ENCODE results near the gene CNTN4.

CNTN4 gene

DNA sequence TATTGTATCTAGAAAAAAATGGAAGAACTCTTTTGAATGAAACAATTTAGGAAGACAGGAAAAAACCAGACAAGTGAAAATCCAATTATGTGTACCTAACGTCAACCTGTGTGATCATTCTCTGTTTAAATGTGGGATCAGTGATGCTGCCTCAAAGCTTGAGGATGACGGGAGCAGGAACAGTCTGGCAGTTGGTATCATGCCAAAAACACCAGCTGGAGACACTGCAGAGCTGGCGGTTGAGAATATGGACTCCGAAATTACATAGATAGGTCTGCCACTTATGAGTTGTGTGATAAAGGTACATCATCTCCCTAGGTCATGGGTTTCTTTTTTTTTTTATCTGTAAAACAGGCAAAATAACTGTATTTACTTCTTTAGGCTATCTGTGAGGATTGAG is 480.5 kb downstream of the CNTN4 start:
- no peak for DNase-seq (ENCODE audit: low read depth, low spot score)

- no peak for DNase-seq (ENCODE audit: low read depth, low spot score)
Measured at GRCh38 chr3:2583046-2583445, 484.4 kb downstream of the CNTN4 start.

- DNase-seq (ENCODE audit: low read depth, low spot score): no peak
Measured at GRCh38 chr3:2589336-2589969, 490.8 kb downstream of the CNTN4 start.

- no peak for DNase-seq (ENCODE audit: low read depth, low spot score)
Measured at GRCh38 chr3:2595486-2595885, 496.8 kb downstream of the CNTN4 start.

DNA sequence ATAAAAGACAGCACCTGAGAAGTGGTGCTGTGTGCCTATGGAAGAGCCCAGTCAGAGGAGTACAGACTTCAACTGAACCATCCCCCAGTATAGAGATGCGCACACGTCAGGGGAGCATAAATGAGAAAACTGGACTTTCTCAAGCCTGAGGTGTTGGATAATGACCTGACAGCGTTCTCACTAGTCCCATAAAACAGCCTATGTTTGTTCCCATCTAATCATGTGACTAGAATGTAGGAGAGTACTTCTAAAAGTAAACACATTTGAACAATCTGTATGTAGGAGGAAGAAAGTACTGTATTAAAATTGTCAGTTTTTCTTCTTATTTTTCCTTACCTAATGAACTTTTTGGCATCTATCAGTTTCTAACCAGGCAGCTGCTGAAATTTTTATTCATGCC is 498.9 kb downstream of the CNTN4 start:
- DNase-seq (ENCODE audit: low read depth, low spot score): no peak

DNA sequence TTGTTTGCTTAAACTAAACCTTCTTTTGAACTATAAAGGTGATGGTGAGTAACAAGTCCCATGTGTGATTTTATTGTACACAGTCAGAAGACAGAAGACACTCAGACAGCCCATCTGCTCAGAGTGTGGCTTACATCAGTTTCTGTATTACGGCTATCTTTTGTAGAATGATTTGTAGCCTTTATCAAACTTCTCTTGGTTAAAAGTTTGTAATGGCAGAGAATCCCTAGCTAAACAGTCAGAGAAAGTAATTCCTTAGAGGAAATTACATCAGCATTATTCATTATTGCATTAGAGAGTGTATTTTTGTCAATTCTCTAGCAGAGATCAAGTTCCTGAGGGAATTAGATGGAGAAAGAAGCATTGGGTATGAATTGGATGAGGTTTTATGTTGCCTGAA is 500.8 kb downstream of the CNTN4 start:
- DNase-seq (ENCODE audit: low read depth, low spot score): no peak

- no peak for DNase-seq (ENCODE audit: low read depth, low spot score)
Measured at GRCh38 chr3:2603692-2604289, 505.1 kb downstream of the CNTN4 start.

- DNase-seq (ENCODE audit: low read depth, low spot score): no peak
Measured at GRCh38 chr3:2614578-2614977, 515.9 kb downstream of the CNTN4 start.

DNA sequence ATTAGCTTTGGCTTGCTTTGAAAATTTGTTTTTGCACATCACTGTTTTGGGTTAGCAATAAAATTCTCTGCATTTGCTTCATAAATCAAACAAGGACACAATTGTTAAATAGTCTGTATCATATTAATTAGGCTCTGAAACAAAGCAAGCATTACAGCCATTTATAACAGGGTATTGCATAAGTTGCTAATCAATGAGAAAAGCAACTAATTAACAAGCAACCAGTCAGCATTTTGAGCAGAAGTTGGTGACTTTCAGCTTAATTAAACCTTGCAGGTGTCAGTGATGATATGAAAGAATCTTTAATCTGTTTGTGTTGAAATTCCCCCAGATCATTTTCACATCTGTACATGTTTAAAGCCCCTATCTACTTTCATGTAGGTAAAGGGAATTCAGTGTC is 516.4 kb downstream of the CNTN4 start:
- no peak for DNase-seq (ENCODE audit: low read depth, low spot score)

DNA sequence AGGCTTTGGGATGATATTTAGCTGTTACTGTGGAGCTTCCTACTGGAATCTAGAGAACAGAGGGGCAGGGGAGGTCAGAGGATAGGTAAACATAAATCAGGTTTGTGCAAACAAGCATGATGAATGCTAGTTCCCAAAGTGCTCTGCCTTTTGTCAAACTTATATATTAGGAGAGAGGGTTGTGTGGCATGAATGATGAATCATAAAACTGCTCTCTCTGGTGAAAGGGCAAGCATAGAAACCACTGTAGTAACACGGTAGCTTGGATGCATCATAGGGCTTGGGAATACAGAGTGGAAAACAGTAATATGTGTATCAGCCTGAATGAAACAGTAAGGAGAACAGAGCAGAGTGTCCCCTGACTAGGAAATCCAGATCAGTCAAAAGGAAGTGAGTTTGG is 524.8 kb downstream of the CNTN4 start:
- DNase-seq (ENCODE audit: low read depth, low spot score): no peak

DNA sequence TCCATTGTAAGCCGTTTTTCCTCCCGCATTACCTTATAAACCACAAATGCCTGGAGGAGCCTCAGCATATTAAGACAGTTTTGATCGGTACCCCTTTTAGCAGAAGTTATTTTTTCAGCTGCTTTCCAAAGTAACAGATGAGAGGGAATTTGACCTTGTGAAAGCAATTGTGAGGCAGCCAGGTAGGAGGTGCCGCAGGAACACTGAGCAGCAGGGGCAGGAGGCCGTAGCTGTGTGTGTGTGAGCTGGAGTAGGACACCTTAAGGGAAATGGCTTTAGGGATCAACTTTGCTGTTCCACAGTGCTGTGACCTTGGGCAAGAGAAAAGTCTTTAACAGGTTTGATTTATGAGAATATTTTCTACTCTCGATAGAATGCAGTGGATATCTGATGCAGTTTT is 529.5 kb downstream of the CNTN4 start:
- DNase-seq (ENCODE audit: low read depth, low spot score): no peak

GRCh38 chr3:2635511-2635910 is 536.8 kb downstream of the CNTN4 start:
- no peak for DNase-seq (ENCODE audit: low read depth, low spot score)

DNA sequence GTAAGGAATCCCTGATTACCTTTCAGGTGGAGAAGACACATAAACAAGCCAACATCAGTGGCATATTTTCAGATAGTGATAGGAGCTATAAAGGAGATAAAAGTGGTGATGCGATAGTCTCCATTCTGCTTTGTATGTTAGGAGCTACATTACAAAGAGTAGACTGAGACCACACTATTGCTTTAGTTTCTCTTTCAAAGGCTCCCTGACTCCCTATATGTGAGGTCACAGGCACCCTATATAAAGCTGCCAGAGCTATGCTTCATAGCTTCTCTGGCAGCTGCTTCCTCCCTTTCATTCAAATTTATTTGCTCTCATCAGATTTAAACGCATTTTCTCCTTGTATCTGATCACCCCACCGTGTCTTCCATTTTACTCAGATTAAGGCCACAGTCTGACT is 544.9 kb downstream of the CNTN4 start:
- no peak for DNase-seq (ENCODE audit: low read depth, low spot score)

DNA sequence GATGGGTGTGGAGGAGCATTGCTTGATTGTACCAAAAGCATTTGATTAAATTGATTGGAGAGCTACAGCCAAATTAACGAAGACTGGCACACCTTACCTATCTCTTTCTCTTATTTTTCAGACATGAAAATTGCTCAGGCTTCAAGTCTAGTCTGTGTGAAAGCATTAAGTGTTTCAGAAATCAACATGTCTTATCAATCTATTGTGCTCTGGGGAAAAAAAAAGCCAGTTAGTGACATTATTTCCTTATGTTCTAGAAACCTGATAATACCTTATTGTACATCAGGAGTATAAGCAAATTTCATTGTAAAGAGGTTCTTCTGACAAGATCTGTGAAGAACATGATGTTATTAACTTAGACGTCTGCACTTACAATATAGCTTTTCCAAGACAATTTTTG is 546.3 kb downstream of the CNTN4 start:
- DNase-seq (ENCODE audit: low read depth, low spot score): no peak

- DNase-seq (ENCODE audit: low read depth, low spot score): no peak
Measured at GRCh38 chr3:2650746-2651145, 552.1 kb downstream of the CNTN4 start.

GRCh38 chr3:2652386-2652785 is 553.7 kb downstream of the CNTN4 start:
- no peak for DNase-seq (ENCODE audit: low read depth, low spot score)

- no peak for DNase-seq (ENCODE audit: low read depth, low spot score)
Measured at GRCh38 chr3:2653706-2654105, 555.0 kb downstream of the CNTN4 start.

DNA sequence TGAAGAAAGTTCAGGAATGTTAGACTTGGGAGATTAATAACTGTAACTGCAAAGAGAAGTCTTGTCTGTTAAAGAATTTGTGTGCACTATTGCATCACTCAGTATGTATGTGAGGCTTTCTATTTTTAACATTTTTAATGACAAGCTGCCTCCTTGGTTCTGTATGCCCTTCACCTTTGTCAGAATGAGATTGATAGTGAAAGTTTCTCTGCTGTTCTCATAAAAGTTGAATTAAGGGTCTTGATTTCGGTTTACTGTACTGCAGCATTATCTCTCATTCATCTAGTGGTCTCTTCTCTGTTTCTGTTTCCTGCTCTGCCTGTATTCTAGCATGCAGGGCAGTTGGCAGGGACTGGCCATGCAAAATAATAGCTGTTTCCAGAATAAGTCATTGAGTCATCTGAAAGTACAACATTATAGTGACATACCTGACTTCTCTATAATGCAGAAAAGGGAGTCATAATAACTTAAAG is 556.6 kb downstream of the CNTN4 start:
- no peak for DNase-seq (ENCODE audit: low read depth, low spot score)

DNA sequence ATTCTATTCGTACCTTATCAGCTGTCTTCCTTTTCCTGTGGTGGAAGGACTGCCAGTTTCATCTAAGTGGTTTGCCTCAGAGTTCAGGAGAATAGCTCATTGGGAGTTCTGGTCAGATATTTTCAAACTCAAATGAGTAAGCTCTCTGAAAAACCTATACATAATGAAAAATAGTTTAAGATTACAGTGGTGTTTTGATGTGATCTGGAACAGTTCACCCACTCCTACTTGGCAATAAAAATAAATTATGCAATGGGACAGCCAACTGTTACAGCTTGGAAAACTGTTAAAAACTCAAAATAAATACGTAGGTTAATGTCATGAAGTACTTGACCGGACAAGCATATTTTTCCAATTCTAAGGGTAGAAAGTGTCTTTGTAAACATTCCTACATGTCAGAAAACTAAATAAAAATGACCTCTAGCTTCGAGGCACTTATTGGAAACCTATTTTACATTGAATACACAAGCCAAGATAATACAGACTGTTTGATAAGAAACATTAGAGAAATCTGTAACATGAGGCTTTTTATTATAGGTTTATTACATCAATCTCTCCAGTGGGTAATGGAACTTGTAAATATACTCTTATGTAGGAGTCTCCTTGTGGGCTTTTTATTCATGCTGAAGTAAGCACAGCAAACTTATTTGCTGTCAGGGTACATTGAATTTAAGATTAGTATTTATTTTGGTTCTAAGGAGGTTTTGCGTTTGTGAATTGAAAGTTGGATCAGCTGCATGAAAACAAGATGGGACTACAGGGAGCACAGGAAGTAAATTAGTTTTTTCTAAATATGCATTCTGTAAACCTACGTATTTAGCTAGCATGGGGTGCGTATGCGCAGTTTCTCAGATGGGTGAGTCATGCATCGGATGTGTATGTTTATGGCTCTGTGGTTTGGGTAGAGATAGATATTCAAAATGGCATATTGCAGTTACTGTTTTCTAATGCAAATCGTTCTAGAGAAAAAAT is 558.4 kb downstream of the CNTN4 start:
- DNase-seq (ENCODE audit: low read depth, low spot score): no peak

DNA sequence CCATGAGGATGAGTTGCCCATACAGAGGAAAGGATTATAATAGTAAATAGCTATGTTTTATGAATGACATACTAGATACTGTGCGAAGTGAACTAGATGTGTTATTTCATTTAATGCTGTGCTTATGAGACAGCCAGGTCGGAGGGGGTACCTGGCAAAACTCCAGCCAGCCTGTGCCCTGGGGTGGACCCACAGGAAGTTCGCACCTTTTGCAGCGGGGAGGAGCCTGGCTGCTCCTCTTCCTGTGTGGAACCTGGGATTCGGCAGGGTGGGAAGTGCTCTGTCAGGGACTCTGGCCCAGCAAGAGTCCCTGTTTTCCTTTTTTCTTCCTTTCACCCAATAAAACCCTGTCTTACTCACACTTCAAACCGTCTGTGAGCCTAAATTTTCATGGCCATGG is 559.3 kb downstream of the CNTN4 start:
- no peak for DNase-seq (ENCODE audit: low read depth, low spot score)

GRCh38 chr3:2659896-2660295 is 561.2 kb downstream of the CNTN4 start:
- no peak for DNase-seq (ENCODE audit: low read depth, low spot score)

- DNase-seq (ENCODE audit: low read depth, low spot score): no peak
Measured at GRCh38 chr3:2661078-2661477, 562.4 kb downstream of the CNTN4 start.

DNA sequence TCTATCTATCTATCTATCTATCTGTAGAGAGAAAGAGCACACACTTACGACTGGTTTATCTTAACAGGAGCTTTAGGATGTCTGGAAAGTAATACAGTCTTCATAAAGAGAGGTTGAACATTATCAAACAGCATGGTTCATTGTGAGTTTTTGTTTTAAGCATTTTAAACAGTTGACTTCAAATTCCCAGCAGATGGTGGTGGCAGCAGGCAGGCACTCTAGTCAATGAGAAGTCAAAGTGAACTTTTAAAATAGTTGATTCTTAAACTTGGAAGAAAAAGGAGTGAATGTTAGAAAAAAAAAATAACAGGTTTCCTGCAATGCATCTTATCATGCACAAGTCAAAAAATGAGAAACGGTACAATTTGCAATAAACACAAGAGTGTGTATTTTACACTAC is 578.8 kb downstream of the CNTN4 start:
- DNase-seq (ENCODE audit: low read depth, low spot score): no peak
